ENCODE data around the gene TMEM132C.

Gene TMEM132C

DNA sequence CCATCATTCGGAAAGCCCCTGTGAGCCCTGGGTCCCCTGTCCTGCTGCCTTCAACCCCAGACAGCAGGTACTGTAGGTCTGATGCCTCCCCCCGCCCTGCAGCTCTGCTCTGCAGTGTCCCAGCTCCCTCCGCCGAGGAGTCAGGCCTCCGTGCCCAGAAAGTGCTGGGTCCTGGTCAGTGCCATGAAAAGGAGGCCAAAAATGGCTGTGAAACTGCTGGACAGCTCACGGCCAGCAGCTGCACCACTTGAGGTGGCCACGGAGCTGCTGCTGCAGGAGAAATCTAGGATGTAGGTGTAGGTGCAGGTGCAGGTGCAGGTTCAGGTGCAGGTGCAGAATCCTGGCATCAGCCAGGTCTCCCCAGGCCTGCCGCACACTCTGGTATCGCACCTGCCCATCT, 360.7 kb downstream of the TMEM132C start:
- no peaks in the 10 kb centered on the region for H3K4me1 ChIP-seq (ENCODE audit: control insufficient read depth, insufficient read depth, low read length)
- TF ChIP-seq, protein P1, sequence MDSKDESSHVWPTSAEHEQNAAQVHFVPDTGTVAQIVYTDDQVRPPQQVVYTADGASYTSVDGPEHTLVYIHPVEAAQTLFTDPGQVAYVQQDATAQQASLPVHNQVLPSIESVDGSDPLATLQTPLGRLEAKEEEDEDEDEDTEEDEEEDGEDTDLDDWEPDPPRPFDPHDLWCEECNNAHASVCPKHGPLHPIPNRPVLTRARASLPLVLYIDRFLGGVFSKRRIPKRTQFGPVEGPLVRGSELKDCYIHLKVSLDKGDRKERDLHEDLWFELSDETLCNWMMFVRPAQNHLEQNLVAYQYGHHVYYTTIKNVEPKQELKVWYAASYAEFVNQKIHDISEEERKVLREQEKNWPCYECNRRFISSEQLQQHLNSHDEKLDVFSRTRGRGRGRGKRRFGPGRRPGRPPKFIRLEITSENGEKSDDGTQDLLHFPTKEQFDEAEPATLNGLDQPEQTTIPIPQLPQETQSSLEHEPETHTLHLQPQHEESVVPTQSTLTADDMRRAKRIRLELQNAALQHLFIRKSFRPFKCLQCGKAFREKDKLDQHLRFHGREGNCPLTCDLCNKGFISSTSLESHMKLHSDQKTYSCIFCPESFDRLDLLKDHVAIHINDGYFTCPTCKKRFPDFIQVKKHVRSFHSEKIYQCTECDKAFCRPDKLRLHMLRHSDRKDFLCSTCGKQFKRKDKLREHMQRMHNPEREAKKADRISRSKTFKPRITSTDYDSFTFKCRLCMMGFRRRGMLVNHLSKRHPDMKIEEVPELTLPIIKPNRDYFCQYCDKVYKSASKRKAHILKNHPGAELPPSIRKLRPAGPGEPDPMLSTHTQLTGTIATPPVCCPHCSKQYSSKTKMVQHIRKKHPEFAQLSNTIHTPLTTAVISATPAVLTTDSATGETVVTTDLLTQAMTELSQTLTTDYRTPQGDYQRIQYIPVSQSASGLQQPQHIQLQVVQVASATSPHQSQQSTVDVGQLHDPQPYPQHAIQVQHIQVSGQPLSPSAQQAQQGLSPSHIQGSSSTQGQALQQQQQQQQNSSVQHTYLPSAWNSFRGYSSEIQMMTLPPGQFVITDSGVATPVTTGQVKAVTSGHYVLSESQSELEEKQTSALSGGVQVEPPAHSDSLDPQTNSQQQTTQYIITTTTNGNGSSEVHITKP (tag by site-specific recombination; IDR thresholded peaks at IDR 0.05), result no peak
- TF ChIP-seq SP7 (tag by site-specific recombination; IDR thresholded peaks at IDR 0.05) (no peak), SCRT2 (tag by site-specific recombination; IDR thresholded peaks at IDR 0.05) (no peak), ZNF501 (tag by site-specific recombination; IDR thresholded peaks at IDR 0.05) (no peak), ZNF311 (tag by site-specific recombination; IDR thresholded peaks at IDR 0.05; ENCODE audit: borderline replicate concordance) (no peak), ZNF391 (tag by site-specific recombination; IDR thresholded peaks at IDR 0.05; ENCODE audit: borderline replicate concordance, low read depth) (no peak), GLI4 (tag by site-specific recombination; IDR thresholded peaks at IDR 0.05) (no peak), ZNF140 (tag by site-specific recombination; IDR thresholded peaks at IDR 0.05) (no peak)

DNA sequence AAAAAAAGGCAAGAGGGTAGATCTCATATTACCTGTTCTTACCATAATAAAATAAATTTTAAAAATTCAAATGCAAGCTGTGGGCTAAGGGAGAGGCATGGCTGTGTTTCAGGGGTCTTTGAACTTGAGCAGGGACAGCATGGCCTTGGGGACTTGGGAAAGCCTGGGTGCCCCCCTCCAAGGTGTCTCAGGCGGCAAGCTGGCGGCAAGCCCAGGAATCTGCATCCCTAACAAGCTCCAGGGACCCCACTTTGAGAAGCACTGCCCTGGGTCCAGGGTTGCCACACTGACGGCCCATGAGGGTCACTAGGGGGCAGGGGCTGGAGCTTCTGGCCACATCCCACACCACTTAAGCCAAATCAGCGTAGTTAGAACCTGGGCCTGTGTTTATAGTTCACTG, 363.0 kb downstream of the TMEM132C start:
- POLR2A ChIA-PET, result no interaction called here

More for the DNA sequence above, 360.7 kb downstream of the TMEM132C start:
- Histone ChIP-seq H3K27ac (ENCODE audit: extremely low read depth, low read depth, low read length) (no peak overlapping the region), H3K9me3 (ENCODE audit: control insufficient read depth, insufficient read depth, low read depth, low read length) (no peaks in the 10 kb centered on the region), H3K36me3 (ENCODE audit: control insufficient read depth in 2 of 2, insufficient read depth in 1 of 2, low read length in 2 of 2) (no peaks in the 10 kb centered on the region), H3K4me3 (ENCODE audit: low read depth, low read length) (no peak overlapping the region)
- POLR2A ChIA-PET, result no interaction called here
- CTCF ChIA-PET, result no interaction called here

DNA sequence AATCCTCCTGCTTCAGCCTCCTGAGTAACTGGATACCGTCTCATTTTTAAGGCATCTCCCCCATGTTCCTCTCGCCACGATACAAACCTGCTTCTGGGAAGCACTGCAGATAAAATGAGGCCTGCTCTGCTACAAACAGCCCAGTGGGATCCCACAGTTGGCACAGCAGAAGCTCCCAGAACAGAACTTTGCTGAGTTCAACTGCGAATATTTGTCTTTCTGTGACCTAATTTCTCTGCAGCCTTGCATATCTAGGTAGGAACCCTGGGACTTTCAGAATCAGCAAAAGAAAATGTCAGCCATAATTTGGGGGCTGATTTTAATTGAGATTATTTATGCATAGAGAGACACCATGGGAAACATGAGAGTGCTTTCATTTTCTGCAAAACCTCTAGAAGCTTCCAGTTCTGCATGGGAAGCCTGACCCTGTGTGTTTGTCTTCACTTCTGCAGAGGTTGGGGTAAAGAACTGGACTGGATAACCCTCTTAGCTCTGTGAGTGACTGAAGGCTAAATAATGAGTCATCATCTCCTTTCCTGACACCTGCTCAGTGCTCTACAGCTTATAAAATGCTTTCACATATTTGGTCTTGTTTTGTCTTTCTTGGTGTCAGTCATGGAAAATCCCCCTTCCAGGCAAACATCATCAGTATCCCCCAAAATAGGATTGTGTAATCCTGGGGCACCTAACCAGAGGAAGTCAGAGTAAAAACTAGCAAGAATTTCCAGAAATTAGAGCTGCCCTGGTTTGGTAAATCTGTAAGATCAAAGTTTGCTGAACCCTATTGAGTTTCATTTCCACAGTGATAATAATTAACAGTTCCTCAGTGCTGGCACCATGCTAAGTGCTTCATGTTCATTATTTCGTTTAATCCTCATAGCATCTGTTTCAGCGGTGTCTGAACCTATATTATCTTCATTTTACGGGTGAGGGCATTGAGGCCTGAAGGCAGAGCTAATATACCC, 371.0 kb downstream of the TMEM132C start:
- no peaks in the 10 kb centered on the region for H3K4me1 ChIP-seq (ENCODE audit: control insufficient read depth, insufficient read depth, low read length)
- ChIA-PET POLR2A (no interaction called here), CTCF (no interaction called here)
- TF ChIP-seq ZNF184 (tag by site-specific recombination; IDR thresholded peaks at IDR 0.05), result no peak
- TF ChIP-seq TCF7L2 (IDR thresholded peaks at IDR 0.05; ENCODE audit: borderline replicate concordance, low read depth, low read length), result no peak
- TF ChIP-seq, protein P2, sequence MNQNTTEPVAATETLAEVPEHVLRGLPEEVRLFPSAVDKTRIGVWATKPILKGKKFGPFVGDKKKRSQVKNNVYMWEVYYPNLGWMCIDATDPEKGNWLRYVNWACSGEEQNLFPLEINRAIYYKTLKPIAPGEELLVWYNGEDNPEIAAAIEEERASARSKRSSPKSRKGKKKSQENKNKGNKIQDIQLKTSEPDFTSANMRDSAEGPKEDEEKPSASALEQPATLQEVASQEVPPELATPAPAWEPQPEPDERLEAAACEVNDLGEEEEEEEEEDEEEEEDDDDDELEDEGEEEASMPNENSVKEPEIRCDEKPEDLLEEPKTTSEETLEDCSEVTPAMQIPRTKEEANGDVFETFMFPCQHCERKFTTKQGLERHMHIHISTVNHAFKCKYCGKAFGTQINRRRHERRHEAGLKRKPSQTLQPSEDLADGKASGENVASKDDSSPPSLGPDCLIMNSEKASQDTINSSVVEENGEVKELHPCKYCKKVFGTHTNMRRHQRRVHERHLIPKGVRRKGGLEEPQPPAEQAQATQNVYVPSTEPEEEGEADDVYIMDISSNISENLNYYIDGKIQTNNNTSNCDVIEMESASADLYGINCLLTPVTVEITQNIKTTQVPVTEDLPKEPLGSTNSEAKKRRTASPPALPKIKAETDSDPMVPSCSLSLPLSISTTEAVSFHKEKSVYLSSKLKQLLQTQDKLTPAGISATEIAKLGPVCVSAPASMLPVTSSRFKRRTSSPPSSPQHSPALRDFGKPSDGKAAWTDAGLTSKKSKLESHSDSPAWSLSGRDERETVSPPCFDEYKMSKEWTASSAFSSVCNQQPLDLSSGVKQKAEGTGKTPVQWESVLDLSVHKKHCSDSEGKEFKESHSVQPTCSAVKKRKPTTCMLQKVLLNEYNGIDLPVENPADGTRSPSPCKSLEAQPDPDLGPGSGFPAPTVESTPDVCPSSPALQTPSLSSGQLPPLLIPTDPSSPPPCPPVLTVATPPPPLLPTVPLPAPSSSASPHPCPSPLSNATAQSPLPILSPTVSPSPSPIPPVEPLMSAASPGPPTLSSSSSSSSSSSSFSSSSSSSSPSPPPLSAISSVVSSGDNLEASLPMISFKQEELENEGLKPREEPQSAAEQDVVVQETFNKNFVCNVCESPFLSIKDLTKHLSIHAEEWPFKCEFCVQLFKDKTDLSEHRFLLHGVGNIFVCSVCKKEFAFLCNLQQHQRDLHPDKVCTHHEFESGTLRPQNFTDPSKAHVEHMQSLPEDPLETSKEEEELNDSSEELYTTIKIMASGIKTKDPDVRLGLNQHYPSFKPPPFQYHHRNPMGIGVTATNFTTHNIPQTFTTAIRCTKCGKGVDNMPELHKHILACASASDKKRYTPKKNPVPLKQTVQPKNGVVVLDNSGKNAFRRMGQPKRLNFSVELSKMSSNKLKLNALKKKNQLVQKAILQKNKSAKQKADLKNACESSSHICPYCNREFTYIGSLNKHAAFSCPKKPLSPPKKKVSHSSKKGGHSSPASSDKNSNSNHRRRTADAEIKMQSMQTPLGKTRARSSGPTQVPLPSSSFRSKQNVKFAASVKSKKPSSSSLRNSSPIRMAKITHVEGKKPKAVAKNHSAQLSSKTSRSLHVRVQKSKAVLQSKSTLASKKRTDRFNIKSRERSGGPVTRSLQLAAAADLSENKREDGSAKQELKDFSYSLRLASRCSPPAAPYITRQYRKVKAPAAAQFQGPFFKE (tag by site-specific recombination; IDR thresholded peaks at IDR 0.05; ENCODE audit: borderline replicate concordance), result no peak
- TF ChIP-seq ZNF610 (tag by site-specific recombination; IDR thresholded peaks at IDR 0.05; ENCODE audit: borderline replicate concordance), result no peak
- no peak for TF ChIP-seq ZNF335 (tag by site-specific recombination; conservative IDR thresholded peaks at IDR 0.05)
- H3K9me3 ChIP-seq (ENCODE audit: control insufficient read depth, insufficient read depth, low read depth, low read length), result no peaks in the 10 kb centered on the region
- H3K27ac ChIP-seq (ENCODE audit: extremely low read depth, low read depth, low read length), result no peak overlapping the region
- no peak overlapping the region for H3K4me3 ChIP-seq (ENCODE audit: low read depth, low read length)
- H3K36me3 ChIP-seq (ENCODE audit: control insufficient read depth in 2 of 2, insufficient read depth in 1 of 2, low read length in 2 of 2), result no peaks in the 10 kb centered on the region

More for the DNA sequence above, 363.0 kb downstream of the TMEM132C start:
- Histone ChIP-seq H3K36me3 (ENCODE audit: control insufficient read depth in 2 of 2, insufficient read depth in 1 of 2, low read length in 2 of 2) (no peaks in the 10 kb centered on the region), H3K9me3 (ENCODE audit: control insufficient read depth, insufficient read depth, low read depth, low read length) (no peaks in the 10 kb centered on the region), H3K27ac (ENCODE audit: extremely low read depth, low read depth, low read length) (no peak overlapping the region), H3K4me3 (ENCODE audit: low read depth, low read length) (no peak overlapping the region), H3K4me1 (ENCODE audit: control insufficient read depth, insufficient read depth, low read length) (no peaks in the 10 kb centered on the region)
- CTCF ChIA-PET, result no interaction called here
- no peak for TF ChIP-seq ZNF529 (tag by site-specific recombination; IDR thresholded peaks at IDR 0.05; ENCODE audit: insufficient replicate concordance)
- no peak for TF ChIP-seq ZNF394 (tag by site-specific recombination; IDR thresholded peaks at IDR 0.05; ENCODE audit: borderline replicate concordance)
- TF ChIP-seq, protein P3, sequence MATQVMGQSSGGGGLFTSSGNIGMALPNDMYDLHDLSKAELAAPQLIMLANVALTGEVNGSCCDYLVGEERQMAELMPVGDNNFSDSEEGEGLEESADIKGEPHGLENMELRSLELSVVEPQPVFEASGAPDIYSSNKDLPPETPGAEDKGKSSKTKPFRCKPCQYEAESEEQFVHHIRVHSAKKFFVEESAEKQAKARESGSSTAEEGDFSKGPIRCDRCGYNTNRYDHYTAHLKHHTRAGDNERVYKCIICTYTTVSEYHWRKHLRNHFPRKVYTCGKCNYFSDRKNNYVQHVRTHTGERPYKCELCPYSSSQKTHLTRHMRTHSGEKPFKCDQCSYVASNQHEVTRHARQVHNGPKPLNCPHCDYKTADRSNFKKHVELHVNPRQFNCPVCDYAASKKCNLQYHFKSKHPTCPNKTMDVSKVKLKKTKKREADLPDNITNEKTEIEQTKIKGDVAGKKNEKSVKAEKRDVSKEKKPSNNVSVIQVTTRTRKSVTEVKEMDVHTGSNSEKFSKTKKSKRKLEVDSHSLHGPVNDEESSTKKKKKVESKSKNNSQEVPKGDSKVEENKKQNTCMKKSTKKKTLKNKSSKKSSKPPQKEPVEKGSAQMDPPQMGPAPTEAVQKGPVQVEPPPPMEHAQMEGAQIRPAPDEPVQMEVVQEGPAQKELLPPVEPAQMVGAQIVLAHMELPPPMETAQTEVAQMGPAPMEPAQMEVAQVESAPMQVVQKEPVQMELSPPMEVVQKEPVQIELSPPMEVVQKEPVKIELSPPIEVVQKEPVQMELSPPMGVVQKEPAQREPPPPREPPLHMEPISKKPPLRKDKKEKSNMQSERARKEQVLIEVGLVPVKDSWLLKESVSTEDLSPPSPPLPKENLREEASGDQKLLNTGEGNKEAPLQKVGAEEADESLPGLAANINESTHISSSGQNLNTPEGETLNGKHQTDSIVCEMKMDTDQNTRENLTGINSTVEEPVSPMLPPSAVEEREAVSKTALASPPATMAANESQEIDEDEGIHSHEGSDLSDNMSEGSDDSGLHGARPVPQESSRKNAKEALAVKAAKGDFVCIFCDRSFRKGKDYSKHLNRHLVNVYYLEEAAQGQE (tag by site-specific recombination; IDR thresholded peaks at IDR 0.05), result no peak
- no peak for TF ChIP-seq ZSCAN30 (tag by site-specific recombination; IDR thresholded peaks at IDR 0.05)

Data from HEK293 (cell line).